HG02938 (cell line): Measurements from ENCODE around the gene VPS18.
A peak's percentile ranks its signal among the peaks of the same experiment; 100 is the strongest.

ENCODE experiments used
- ATAC-seq: cut with Tn5 transposase; IDR thresholded peaks from one replicate; pipeline ENCODE4 v1.9.1; 2021; ENCODE audit warnings: mild to moderate bottlenecking, moderate library complexity; ENCODE audit not compliant: unreplicated experiment

The VPS18 gene

GRCh38 chr15:40934457-40934856 is 40.2 kb downstream of the VPS18 start:
- no peak for ATAC-seq

- no peak for ATAC-seq
Measured at GRCh38 chr15:40936234-40936708, 42.0 kb downstream of the VPS18 start.

- ATAC-seq, result no peak
Measured at GRCh38 chr15:40936709-40937666, 42.7 kb downstream of the VPS18 start.

GRCh38 chr15:40937762-40938535 is 43.7 kb downstream of the VPS18 start:
- ATAC-seq, result no peak

- no peak for ATAC-seq
Measured at GRCh38 chr15:40938536-40938870, 44.3 kb downstream of the VPS18 start.

- ATAC-seq, result no peak
Measured at GRCh38 chr15:40940296-40940801, 46.1 kb downstream of the VPS18 start.

- ATAC-seq, result no peak
Measured at GRCh38 chr15:40941068-40941527, 46.8 kb downstream of the VPS18 start.

GRCh38 chr15:40941528-40942336 is 47.5 kb downstream of the VPS18 start:
- peak; percentile 53 for ATAC-seq

- no peak for ATAC-seq
Measured at GRCh38 chr15:40942337-40942854, 48.1 kb downstream of the VPS18 start.

- no peak for ATAC-seq
Measured at GRCh38 chr15:40942878-40943277, 48.6 kb downstream of the VPS18 start.

GRCh38 chr15:40943764-40944365 is 49.6 kb downstream of the VPS18 start:
- no peak for ATAC-seq

GRCh38 chr15:40944510-40945296 is 50.5 kb downstream of the VPS18 start:
- ATAC-seq, result no peak

- no peak for ATAC-seq
Measured at GRCh38 chr15:40948706-40949473, 54.6 kb downstream of the VPS18 start.

- no peak for ATAC-seq
Measured at GRCh38 chr15:40949756-40950207, 55.5 kb downstream of the VPS18 start.

- no peak for ATAC-seq
Measured at GRCh38 chr15:40951764-40952163, 57.5 kb downstream of the VPS18 start.

- ATAC-seq, result no peak
Measured at GRCh38 chr15:40952301-40952900, 58.2 kb downstream of the VPS18 start.

GRCh38 chr15:40952901-40953712 is 58.9 kb downstream of the VPS18 start, which contains the start of gene CHAC1:
TSS of gene CHAC1 (plus strand) at chr15:40953471. CDS start at chr15:40953584, 113 bp downstream.
- ATAC-seq, result peak; percentile 87
